SK-N-SH treated with all-trans-retinoic acid at 6 μM for 48 hours (cell line): ENCODE measurements around the gene MRPS33.
A peak's percentile ranks its signal among the peaks of the same experiment; 100 is the strongest.

ENCODE experiments used
- ATAC-seq: fragments of 200-7000 bp; cut with Tn5 transposase; 3 replicates; pipeline ENCODE4 v1.9.1; 2020; ENCODE audit warnings: mild to moderate bottlenecking, moderate library complexity
- BACH2 ChIP-seq: fragments of 250-450 bp; sonication (Bioruptor Pico); IDR thresholded peaks from 2 replicates; pipeline ENCODE4 v1.9.0; 2021; ENCODE audit warnings: mild to moderate bottlenecking, borderline replicate concordance
- CSDC2 ChIP-seq: fragments of 250-450 bp; sonication (Bioruptor Pico); IDR thresholded peaks from 2 replicates; pipeline ENCODE4 v1.5.0; 2020; ENCODE audit warnings: mild to moderate bottlenecking, moderate library complexity
- ESRRG ChIP-seq: fragments of 250-450 bp; sonication (Bioruptor Pico); IDR thresholded peaks from 2 replicates; pipeline ENCODE4 v1.6.1; 2021; ENCODE audit warnings: mild to moderate bottlenecking
- GLIS3 ChIP-seq: fragments of 250-450 bp; sonication (Bioruptor Pico); IDR thresholded peaks from 2 replicates; pipeline ENCODE4 v1.5.0; 2020; ENCODE audit warnings: mild to moderate bottlenecking, moderate library complexity
- ISL1 ChIP-seq: fragments of 250-450 bp; sonication (Bioruptor Pico); IDR thresholded peaks from 2 replicates; pipeline ENCODE4 v2.1.2; 2022; ENCODE audit warnings: mild to moderate bottlenecking, moderate library complexity
- OSR1 ChIP-seq: fragments of 250-450 bp; sonication (Bioruptor Pico); IDR thresholded peaks from 2 replicates; pipeline ENCODE4 v1.8.0; 2022; ENCODE audit warnings: moderate library complexity, mild to moderate bottlenecking, inconsistent platforms
- PPARA ChIP-seq: fragments of 250-450 bp; sonication (Bioruptor Pico); IDR thresholded peaks from 2 replicates; pipeline ENCODE4 v1.5.0; 2020; ENCODE audit warnings: mild to moderate bottlenecking, borderline replicate concordance
- RARB ChIP-seq: fragments of 250-450 bp; sonication (Bioruptor Pico); IDR thresholded peaks from 2 replicates; pipeline ENCODE4 v1.8.0; 2021; ENCODE audit warnings: mild to moderate bottlenecking, moderate library complexity
- SNAI2 ChIP-seq: fragments of 250-450 bp; sonication (Bioruptor Pico); IDR thresholded peaks from 2 replicates; pipeline ENCODE4 v1.5.0; 2020; ENCODE audit warnings: mild to moderate bottlenecking, moderate library complexity
- TCF4 ChIP-seq: fragments of 250-450 bp; sonication (Bioruptor Pico); IDR thresholded peaks from 2 replicates; pipeline ENCODE4 v1.8.0; 2021; ENCODE audit warnings: mild to moderate bottlenecking, moderate library complexity, borderline replicate concordance
- TOX ChIP-seq: fragments of 250-450 bp; sonication (Bioruptor Pico); IDR thresholded peaks from 2 replicates; pipeline ENCODE4 v1.8.0; 2021; ENCODE audit warnings: mild to moderate bottlenecking, moderate library complexity, borderline replicate concordance
- ZC3H10 ChIP-seq: fragments of 250-450 bp; sonication (Bioruptor Pico); IDR thresholded peaks from 2 replicates; pipeline ENCODE4 v1.5.1; 2021; ENCODE audit warnings: mild to moderate bottlenecking, moderate library complexity
- ZFP3 ChIP-seq: fragments of 250-450 bp; sonication (Bioruptor Pico); IDR thresholded peaks from 2 replicates; pipeline ENCODE4 v1.5.0; 2020; ENCODE audit warnings: mild to moderate bottlenecking, moderate library complexity
- ZFP30 ChIP-seq: fragments of 450-650 bp; formaldehyde crosslinking; IDR thresholded peaks from 2 replicates; pipeline ENCODE4 v1.5.0; 2022; ENCODE audit warnings: mild to moderate bottlenecking, moderate library complexity
- ZNF565 ChIP-seq: fragments of 450-650 bp; formaldehyde crosslinking; conservative IDR thresholded peaks from 2 replicates; pipeline ENCODE4 v1.5.0; 2020; ENCODE audit warnings: low read depth, mild to moderate bottlenecking, moderate library complexity
- TF ChIP-seq, protein P1 (sequence below): fragments of 250-450 bp; sonication (Bioruptor Pico); IDR thresholded peaks from 2 replicates; pipeline ENCODE4 v1.5.1; 2021; ENCODE audit warnings: mild to moderate bottlenecking, moderate library complexity
- TF ChIP-seq, protein P2 (sequence below): fragments of 250-450 bp; sonication (Bioruptor Pico); IDR thresholded peaks from 2 replicates; pipeline ENCODE4 v1.8.0; 2021; ENCODE audit warnings: low read depth, mild to moderate bottlenecking, moderate library complexity, borderline replicate concordance
- TF ChIP-seq, protein P3 (sequence below): fragments of 250-450 bp; sonication (Bioruptor Pico); IDR thresholded peaks from 2 replicates; pipeline ENCODE4 v1.5.1; 2020; ENCODE audit warnings: low read depth, mild to moderate bottlenecking, moderate library complexity
- TF ChIP-seq, protein P4 (sequence below): fragments of 250-450 bp; sonication (Bioruptor Pico); IDR thresholded peaks from 2 replicates; pipeline ENCODE4 v1.5.0; 2020; ENCODE audit warnings: mild to moderate bottlenecking, moderate library complexity
- TF ChIP-seq, protein P5 (sequence below): fragments of 250-450 bp; sonication (Bioruptor Pico); IDR thresholded peaks from 2 replicates; pipeline ENCODE4 v1.8.0; 2020; ENCODE audit warnings: mild to moderate bottlenecking, moderate library complexity, borderline replicate concordance

Gene MRPS33

DNA sequence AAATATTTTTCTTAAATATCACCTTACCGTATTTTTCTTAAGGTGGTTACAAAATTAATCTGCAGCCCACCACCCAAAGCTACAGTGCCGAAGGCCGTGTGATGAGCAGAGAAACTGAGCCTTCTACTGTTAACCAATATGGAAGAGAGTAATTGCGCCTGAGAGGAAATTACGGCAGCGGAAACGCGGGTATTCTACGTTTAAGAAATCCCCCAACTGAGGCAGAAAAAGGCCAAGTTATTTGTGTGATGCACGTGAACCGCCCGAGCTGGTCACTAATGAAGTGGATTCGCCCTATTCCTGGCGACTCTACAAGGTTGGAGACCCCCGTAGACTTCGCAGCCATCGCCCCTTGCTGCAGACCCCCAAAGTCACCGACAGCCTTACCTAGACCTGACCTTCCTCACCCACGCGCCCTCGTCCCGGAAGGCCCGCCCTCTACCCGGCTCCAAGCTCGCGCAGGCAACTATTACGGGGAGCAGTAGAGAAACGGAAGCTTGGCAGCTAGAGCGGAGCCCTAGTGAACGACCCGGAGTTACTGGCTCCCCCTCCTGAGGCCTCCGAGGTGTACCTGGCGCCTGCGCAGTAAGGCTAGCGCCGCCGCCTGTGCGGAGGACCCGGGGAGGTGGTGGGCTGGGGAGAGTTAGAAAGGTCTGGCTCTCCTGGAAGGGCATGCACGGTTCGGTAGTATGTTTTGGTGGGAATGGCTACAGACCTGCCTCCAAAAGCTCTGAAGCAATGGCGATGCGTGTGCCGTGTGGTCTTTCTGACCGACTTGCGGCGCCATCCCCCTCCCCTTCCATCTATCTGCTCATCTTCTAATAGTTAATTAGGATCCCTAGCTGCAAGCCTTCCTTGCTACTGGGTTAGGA lies at the start of gene MRPS33:
Gene MRPS33 (minus strand): TSS at position 429 of the 872 bp plus-strand sequence. CDS start 4,319 bp downstream, outside the sequence.
- TF ChIP-seq, protein P1, sequence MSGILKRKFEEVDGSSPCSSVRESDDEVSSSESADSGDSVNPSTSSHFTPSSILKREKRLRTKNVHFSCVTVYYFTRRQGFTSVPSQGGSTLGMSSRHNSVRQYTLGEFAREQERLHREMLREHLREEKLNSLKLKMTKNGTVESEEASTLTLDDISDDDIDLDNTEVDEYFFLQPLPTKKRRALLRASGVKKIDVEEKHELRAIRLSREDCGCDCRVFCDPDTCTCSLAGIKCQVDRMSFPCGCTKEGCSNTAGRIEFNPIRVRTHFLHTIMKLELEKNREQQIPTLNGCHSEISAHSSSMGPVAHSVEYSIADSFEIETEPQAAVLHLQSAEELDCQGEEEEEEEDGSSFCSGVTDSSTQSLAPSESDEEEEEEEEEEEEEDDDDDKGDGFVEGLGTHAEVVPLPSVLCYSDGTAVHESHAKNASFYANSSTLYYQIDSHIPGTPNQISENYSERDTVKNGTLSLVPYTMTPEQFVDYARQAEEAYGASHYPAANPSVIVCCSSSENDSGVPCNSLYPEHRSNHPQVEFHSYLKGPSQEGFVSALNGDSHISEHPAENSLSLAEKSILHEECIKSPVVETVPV (CRISPR knock-in tag): no peak
- TF ChIP-seq ESRRG (0 out of 2 replicates have a peak, but pooled peaks have one; percentile 71), SNAI2 (CRISPR knock-in tag) (peak; percentile 72), ZNF565 (CRISPR knock-in tag) (no peak), TOX (CRISPR knock-in tag) (no peak; the same call in 1 of the 2 replicates), ZFP30 (CRISPR knock-in tag) (no peak), ZFP3 (CRISPR knock-in tag) (peak; percentile 67; the same call in 1 of the 2 replicates), ZC3H10 (0 out of 2 replicates have a peak, but pooled peaks have one; percentile 51), ISL1 (CRISPR knock-in tag) (0 out of 2 replicates have a peak, but pooled peaks have one; percentile 25), PPARA (CRISPR knock-in tag) (no peak), CSDC2 (CRISPR knock-in tag) (no peak), TCF4 (CRISPR knock-in tag) (peak; percentile 21; the same call in 1 of the 2 replicates), RARB (CRISPR knock-in tag) (no peak)
- TF ChIP-seq, protein P2, sequence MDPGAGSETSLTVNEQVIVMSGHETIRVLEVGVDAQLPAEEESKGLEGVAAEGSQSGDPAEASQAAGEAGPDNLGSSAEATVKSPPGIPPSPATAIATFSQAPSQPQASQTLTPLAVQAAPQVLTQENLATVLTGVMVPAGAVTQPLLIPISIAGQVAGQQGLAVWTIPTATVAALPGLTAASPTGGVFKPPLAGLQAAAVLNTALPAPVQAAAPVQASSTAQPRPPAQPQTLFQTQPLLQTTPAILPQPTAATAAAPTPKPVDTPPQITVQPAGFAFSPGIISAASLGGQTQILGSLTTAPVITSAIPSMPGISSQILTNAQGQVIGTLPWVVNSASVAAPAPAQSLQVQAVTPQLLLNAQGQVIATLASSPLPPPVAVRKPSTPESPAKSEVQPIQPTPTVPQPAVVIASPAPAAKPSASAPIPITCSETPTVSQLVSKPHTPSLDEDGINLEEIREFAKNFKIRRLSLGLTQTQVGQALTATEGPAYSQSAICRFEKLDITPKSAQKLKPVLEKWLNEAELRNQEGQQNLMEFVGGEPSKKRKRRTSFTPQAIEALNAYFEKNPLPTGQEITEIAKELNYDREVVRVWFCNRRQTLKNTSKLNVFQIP (CRISPR knock-in tag): peak; percentile 26; the same call in 1 of the 2 replicates
- TF ChIP-seq, protein P3, sequence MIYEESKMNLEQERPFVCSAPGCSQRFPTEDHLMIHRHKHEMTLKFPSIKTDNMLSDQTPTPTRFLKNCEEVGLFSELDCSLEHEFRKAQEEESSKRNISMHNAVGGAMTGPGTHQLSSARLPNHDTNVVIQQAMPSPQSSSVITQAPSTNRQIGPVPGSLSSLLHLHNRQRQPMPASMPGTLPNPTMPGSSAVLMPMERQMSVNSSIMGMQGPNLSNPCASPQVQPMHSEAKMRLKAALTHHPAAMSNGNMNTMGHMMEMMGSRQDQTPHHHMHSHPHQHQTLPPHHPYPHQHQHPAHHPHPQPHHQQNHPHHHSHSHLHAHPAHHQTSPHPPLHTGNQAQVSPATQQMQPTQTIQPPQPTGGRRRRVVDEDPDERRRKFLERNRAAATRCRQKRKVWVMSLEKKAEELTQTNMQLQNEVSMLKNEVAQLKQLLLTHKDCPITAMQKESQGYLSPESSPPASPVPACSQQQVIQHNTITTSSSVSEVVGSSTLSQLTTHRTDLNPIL: 0 out of 2 replicates have a peak, but pooled peaks have one; percentile 38
- TF ChIP-seq, protein P4, sequence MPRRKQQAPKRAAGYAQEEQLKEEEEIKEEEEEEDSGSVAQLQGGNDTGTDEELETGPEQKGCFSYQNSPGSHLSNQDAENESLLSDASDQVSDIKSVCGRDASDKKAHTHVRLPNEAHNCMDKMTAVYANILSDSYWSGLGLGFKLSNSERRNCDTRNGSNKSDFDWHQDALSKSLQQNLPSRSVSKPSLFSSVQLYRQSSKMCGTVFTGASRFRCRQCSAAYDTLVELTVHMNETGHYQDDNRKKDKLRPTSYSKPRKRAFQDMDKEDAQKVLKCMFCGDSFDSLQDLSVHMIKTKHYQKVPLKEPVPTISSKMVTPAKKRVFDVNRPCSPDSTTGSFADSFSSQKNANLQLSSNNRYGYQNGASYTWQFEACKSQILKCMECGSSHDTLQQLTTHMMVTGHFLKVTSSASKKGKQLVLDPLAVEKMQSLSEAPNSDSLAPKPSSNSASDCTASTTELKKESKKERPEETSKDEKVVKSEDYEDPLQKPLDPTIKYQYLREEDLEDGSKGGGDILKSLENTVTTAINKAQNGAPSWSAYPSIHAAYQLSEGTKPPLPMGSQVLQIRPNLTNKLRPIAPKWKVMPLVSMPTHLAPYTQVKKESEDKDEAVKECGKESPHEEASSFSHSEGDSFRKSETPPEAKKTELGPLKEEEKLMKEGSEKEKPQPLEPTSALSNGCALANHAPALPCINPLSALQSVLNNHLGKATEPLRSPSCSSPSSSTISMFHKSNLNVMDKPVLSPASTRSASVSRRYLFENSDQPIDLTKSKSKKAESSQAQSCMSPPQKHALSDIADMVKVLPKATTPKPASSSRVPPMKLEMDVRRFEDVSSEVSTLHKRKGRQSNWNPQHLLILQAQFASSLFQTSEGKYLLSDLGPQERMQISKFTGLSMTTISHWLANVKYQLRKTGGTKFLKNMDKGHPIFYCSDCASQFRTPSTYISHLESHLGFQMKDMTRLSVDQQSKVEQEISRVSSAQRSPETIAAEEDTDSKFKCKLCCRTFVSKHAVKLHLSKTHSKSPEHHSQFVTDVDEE (CRISPR knock-in tag): peak; percentile 7; the same call in 1 of the 2 replicates

DNA sequence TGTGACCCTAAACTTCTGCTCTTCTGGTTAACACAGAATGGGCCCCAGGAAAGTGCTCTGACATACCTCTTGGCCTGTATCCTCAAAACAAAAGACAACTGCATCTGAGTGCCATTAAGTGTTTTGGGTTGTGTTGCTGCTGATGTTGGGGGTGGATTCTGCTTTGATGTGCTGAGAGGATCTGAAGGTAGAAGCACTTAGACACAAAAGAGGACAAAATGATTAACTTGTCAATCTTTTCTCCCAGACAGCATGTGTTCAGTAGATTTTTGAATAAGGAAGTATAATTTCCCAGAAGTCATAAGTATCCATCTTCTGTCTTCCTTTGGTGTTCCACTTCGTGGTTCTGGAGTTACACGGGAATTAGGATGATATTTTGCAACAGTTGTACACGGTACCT lies 43.0 kb upstream of the MRPS33 start:
- TF ChIP-seq ESRRG (no peak), PPARA (CRISPR knock-in tag) (no peak), ZNF565 (CRISPR knock-in tag) (no peak), GLIS3 (CRISPR knock-in tag) (no peak), OSR1 (CRISPR knock-in tag) (no peak), TOX (CRISPR knock-in tag) (no peak), CSDC2 (CRISPR knock-in tag) (no peak), BACH2 (CRISPR knock-in tag) (no peak), SNAI2 (CRISPR knock-in tag) (no peak), ZFP30 (CRISPR knock-in tag) (no peak), RARB (CRISPR knock-in tag) (no peak)
- TF ChIP-seq, protein P5, sequence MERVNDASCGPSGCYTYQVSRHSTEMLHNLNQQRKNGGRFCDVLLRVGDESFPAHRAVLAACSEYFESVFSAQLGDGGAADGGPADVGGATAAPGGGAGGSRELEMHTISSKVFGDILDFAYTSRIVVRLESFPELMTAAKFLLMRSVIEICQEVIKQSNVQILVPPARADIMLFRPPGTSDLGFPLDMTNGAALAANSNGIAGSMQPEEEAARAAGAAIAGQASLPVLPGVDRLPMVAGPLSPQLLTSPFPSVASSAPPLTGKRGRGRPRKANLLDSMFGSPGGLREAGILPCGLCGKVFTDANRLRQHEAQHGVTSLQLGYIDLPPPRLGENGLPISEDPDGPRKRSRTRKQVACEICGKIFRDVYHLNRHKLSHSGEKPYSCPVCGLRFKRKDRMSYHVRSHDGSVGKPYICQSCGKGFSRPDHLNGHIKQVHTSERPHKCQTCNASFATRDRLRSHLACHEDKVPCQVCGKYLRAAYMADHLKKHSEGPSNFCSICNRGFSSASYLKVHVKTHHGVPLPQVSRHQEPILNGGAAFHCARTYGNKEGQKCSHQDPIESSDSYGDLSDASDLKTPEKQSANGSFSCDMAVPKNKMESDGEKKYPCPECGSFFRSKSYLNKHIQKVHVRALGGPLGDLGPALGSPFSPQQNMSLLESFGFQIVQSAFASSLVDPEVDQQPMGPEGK (CRISPR knock-in tag): no peak
- TF ChIP-seq, protein P2 (CRISPR knock-in tag): no peak
- TF ChIP-seq, protein P1 (CRISPR knock-in tag): no peak
- no peak for ATAC-seq

More for the DNA sequence above, at the start of gene MRPS33:
- peak; percentile 99 for ATAC-seq
